ENCODE results near the gene LCP2.

DNA sequence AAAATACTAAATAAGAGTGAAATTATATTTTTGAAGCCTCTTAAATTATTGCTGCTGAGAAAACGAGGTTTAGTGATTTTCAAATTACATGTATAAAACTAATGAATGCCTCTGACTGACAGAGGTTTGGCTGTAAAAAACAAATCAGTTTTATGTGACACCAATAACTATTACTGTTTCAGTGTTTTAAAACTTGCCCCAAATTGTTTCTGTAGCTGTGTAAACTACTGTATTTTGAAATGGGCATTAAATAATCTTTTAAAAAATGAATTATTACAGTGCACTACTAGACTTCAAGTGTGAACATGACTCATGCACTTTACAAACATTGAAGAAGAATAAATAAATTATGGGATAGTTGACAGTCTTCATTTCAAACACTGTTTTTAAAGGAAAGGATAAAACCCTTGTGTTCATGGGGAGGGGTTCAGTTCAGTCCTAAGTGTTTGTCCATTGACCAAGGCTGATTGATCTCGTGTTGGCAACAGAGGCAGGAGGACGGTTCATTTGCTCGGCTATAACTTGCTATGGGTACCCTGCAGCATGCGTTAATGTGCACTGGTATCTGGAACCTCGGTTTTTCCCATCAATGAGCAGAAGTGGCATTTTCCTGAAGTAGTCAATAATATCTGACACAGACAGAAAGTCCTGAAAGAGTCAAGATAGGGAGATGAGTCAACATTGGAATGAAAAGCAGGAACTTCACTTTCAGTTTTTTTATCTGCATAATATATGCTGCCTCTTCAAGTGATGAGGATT lies 49.2 kb downstream of the LCP2 start:
- TF ChIP-seq, protein P1, sequence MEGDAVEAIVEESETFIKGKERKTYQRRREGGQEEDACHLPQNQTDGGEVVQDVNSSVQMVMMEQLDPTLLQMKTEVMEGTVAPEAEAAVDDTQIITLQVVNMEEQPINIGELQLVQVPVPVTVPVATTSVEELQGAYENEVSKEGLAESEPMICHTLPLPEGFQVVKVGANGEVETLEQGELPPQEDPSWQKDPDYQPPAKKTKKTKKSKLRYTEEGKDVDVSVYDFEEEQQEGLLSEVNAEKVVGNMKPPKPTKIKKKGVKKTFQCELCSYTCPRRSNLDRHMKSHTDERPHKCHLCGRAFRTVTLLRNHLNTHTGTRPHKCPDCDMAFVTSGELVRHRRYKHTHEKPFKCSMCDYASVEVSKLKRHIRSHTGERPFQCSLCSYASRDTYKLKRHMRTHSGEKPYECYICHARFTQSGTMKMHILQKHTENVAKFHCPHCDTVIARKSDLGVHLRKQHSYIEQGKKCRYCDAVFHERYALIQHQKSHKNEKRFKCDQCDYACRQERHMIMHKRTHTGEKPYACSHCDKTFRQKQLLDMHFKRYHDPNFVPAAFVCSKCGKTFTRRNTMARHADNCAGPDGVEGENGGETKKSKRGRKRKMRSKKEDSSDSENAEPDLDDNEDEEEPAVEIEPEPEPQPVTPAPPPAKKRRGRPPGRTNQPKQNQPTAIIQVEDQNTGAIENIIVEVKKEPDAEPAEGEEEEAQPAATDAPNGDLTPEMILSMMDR (IDR thresholded peaks at IDR 0.05; ENCODE audit: poor library complexity): no peak
- no peak for TF ChIP-seq EZH2phosphoT487 (IDR thresholded peaks at IDR 0.05; ENCODE audit: low read depth, severe bottlenecking, unreplicated experiment)
- TF ChIP-seq EZH2 (IDR thresholded peaks at IDR 0.05; ENCODE audit: borderline replicate concordance): no peak

Data from hepatocyte (in vitro differentiated cells).